Keratinocyte (primary cell): ENCODE data around the gene ELFN2.

Source experiments
- CTCF ChIP-seq, 3 experiments: IDR thresholded peaks in 1 of 3; conservative IDR thresholded peaks in 1 of 3; optimal IDR thresholded peaks in 1 of 3; 2 replicates in 2 of 3; 3 replicates in 1 of 3; pipeline versions ENCODE3 to v1.5.1; 2011; ENCODE audit warnings: low read length in 3 of 3, mild to moderate bottlenecking in 3 of 3, moderate library complexity in 2 of 3, control low read depth in 1 of 3, inconsistent platforms in 1 of 3; ENCODE audit not compliant: insufficient read depth in 2 of 3; ENCODE audit errors: extremely low read depth in 1 of 3
- EZH2 ChIP-seq: IDR thresholded peaks from one replicate; pipeline ENCODE4 v1.6.1; 2012; ENCODE audit warnings: inconsistent platforms, mild to moderate bottlenecking, low read length, moderate library complexity

- TF ChIP-seq CTCF (optimal IDR thresholded peaks at IDR 0.05 in 1 of 3, IDR thresholded peaks at IDR 0.05 in 1 of 3, conservative IDR thresholded peaks at IDR 0.05 in 1 of 3; ENCODE audit: extremely low read depth in 1 of 3, insufficient read depth in 2 of 3, low read length in 3 of 3) (no peak), EZH2 (peak; percentile 81)
Observed at GRCh38 chr22:37334859-37335805, 92.1 kb downstream of the ELFN2 start.
